ENCODE data around the gene CFAP43.

CFAP43 gene

DNA sequence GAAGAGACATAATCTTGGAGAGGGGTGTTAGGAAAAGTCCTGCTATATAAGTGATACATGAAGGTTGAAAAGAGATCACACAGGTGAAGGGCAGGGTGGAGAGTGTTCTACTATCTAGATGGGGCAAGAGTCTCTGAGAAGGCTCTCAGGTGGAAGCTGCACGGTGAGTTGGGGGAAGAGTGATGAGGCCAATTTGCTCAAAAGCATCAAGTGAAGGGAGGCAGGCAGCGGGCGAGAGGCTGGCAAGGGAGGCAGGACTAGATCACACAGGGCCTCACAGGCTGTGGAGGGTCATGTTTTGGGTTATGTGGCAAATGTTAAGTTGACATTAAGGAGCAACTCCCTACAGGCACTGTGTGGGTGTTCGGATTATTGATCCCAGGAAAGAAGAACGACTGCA, 143.9 kb downstream of the CFAP43 start:
- no peak for DNase-seq

DNA sequence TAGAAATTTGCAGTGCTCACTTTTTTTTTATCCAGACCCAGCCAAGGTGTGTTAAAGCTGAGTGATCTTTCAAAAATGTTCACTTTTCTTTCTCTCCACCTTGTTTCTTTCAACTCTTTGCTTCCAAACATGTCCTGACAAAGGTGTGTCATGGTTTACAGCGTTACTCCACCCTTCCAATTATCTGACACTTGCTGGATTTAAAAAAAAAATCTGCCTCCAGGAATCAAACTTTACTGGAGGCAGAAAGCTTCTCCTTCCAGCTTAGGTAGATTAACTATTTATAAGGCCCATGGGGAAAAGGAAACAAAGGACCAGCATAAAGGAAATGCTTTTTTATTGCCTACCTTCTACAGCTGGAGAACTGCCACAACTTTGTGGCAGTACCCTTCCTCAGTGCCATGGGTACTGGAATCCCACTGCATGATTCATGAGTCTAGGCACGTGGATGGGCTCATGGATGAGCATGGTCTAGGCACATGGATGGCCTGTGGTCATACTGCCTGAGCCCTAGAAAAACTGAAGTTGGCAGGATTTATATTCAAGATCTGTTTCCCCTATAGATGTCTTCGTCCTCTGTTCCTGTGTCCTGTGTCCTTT, 146.3 kb downstream of the CFAP43 start, which contains the start of gene COL17A1:
Gene COL17A1 (minus strand): TSS at position 80 of the 600 bp plus-strand sequence. CDS start 5,207 bp downstream, outside the sequence.
- DNase-seq: no peak

DNA sequence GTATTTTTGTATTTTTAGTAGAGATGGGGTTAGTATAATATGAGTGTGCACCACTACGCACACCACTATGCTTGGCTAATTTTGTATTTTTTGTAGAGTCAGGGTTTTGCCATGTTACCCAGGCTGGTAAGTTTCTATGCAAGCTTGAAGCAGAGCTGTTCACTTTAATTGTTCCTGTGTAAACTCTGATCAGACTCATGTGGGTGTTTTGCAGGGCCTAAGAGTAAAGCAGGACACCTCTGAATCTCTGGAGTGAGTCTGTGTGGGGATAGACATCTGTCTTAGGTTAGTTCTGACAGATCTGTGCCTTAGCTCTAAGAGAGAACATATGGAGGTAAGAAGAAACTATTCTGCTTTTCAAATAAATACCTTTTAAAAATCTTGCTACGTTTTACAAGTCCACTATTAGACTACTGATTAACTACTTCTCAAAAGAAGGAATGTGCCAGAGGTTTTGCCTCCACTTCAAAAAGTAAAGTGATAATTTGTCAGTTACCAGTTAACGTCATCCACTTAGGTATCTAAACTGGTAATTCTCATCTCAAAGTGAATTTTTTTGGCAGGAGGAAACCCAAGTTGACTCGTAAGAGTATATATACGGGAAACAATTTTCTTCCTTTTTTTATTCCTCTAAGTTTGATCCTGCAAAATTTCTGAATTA, 147.6 kb downstream of the CFAP43 start:
- no peak for DNase-seq

DNA sequence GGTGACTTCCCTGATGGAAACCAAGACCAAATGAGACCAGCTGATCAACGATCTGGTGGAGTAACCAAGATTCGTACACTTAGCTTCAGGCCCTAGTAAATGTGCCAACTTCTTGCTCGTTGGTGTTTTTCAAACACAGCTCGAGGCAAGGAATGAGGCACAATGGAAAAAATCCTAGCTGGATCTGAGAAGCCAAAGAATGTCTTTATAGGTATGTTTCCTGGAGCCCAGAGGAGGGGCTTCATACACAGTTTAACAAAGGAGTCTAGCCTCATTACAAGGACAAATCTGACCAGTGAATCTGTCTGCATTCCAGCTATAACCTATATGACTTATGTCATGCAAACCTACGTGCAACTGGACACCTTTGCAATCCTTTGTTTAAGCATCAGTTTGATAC, 150.2 kb downstream of the CFAP43 start:
- no peak for DNase-seq

DNA sequence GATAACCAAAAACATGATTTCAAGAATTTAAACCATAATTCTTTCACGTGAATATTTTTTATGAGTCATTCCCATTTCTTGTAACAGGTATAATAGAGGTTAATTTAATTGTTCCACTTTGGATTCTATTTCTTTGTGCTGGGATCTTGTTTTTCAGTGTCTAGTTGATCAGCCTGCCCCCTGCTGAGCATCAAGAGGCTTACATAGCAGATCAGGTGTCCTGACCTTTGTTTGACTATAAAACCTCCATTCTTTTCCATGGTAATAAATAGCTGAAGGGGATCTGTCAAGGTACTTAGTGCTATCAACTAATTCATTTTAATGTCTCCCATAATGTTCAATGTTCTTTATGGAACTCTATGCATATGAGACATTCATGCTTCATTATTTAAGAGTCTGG, 151.4 kb downstream of the CFAP43 start:
- DNase-seq: no peak
